Body of pancreas (tissue), 4 donors: ENCODE results near the gene GSK3B. TPM values are rescaled to one million over a fixed set of nuclear protein-coding genes. Genes with fewer than 3 reads are reported as not detected.
"Not testable (repeated sequence)": the region's sequence is repeated elsewhere in the genome, so short reads cannot be mapped to it uniquely, and the experiment has no call there.

Experiments used
- ATAC-seq: fragments of 150-250 bp; one replicate; pipeline ENCODE4 v1.9.1; 2016
- DNase-seq, 4 donors: peaks; one replicate each; pipeline ENCODE4 v3.0.0-alpha.2; 2019
- H3K27ac ChIP-seq, 4 donors: fragments of 200-600 bp; sonication (generic); 1 replicate in 3 of 4; 2 replicates in 1 of 4; pipeline versions ENCODE4 v1.5.1 to v1.6.1; 2016 to 2019; ENCODE audit warnings: mild to moderate bottlenecking in 1 of 4, mixed read lengths in 1 of 4, moderate library complexity in 1 of 4
- H3K27me3 ChIP-seq, 2 donors: fragments of 200-600 bp; sonication (generic); one replicate each; pipeline ENCODE4 v1.6.0; 2016; ENCODE audit warnings: mild to moderate bottlenecking in 1 of 2
- H3K36me3 ChIP-seq, 2 donors: fragments of 200-600 bp; sonication (generic); replicated peaks in 1 of 2; 2 replicates each; pipeline ENCODE4 v1.5.1; 2016; ENCODE audit warnings: low read depth in 2 of 2; ENCODE audit not compliant: insufficient read depth in 1 of 2
- H3K4me1 ChIP-seq: fragments of 200-600 bp; sonication (generic); one replicate; pipeline ENCODE4 v1.6.0; 2016
- H3K4me3 ChIP-seq, 2 donors: fragments of 200-600 bp; sonication (generic); 1 replicate in 1 of 2; 2 replicates in 1 of 2; pipeline ENCODE4 v1.5.1; 2016 to 2019
- H3K9me3 ChIP-seq, 3 donors: fragments of 200-600 bp; sonication (generic); 1 replicate in 2 of 3; 2 replicates in 1 of 3; pipeline ENCODE4 v1.5.1; 2016
- CTCF ChIP-seq, 7 experiments: fragments of 450-650 bp in 4 of 7; fragments of 200-600 bp in 3 of 7; sonication (generic) in 3 of 7; IDR thresholded peaks; one replicate each; pipeline ENCODE4 v1.5.1; 2016 to 2019; ENCODE audit warnings: antibody characterized with exemption in 7 of 7
- POLR2A ChIP-seq, 3 donors: fragments of 450-650 bp; IDR thresholded peaks; one replicate each; pipeline ENCODE4 v1.6.1; 2016; ENCODE audit warnings: antibody characterized with exemption in 3 of 3, mild to moderate bottlenecking in 2 of 3
- WGBS, 2 donors: methylation state at CpG; one replicate each; pipeline ENCODE4 v1.1.5; 2017; 5-methylcytosine and 5-hydroxymethylcytosine counted together
- intact Hi-C: fragments of 100-400 bp; cut with DNase I; formaldehyde crosslinking; loops from one replicate; pipeline ENCODE4 v1.15.1; 2023
- total RNA-seq, 2 donors: library from RNA; depleted of rRNA; stranded (reverse); fragments of >200 nt; gene quantifications; one replicate each; pipeline ENCODE4 v1.1.0, GENCODE V29; 2016

The GSK3B gene
- total RNA-seq, 2 donors from 2014 or later: 15.0 to 18.8 TPM

- 72 to 88% methylated on average over 1 of the region's 1 CpG for WGBS, 2 donors
- Histone ChIP-seq H3K27ac (no peak overlapping the region), H3K9me3 (no peaks in the 10 kb centered on the region), H3K36me3 (no peaks in the 10 kb centered on the region), H3K4me1 (peaks cover 19% of the 10 kb centered on the region), H3K27me3 (no peaks in the 10 kb centered on the region), H3K4me3 (no peak overlapping the region)
- ATAC-seq: no peak
- intact Hi-C loops: no loop called here
- TF ChIP-seq POLR2A (IDR thresholded peaks at IDR 0.05): no peak
- DNase-seq: no peak
Measured at GRCh38 chr3:120057626-120058025, 36.6 kb downstream of the GSK3B start.

GRCh38 chr3:120057029-120057428 is 37.2 kb downstream of the GSK3B start:
- Histone ChIP-seq H3K27me3 (no peaks in the 10 kb centered on the region), H3K9me3 (no peaks in the 10 kb centered on the region), H3K27ac (no peak overlapping the region), H3K4me1 (peaks cover 25% of the 10 kb centered on the region), H3K4me3 (no peak overlapping the region), H3K36me3 (no peaks in the 10 kb centered on the region)
- TF ChIP-seq POLR2A (IDR thresholded peaks at IDR 0.05): no peak
- no peak for TF ChIP-seq CTCF (IDR thresholded peaks at IDR 0.05)
- 95 to 96% methylated on average over 7 of the region's 7 CpGs for WGBS, 2 donors
- DNase-seq (no peak), ATAC-seq (no peak)
- intact Hi-C loops: no loop called here

GRCh38 chr3:120053647-120054046 is 40.6 kb downstream of the GSK3B start:
- H3K27me3 ChIP-seq, DNase-seq, intact Hi-C loops, H3K9me3 ChIP-seq, ATAC-seq, H3K27ac ChIP-seq, H3K36me3 ChIP-seq, H3K4me3 ChIP-seq: not testable (repeated sequence)
- 93% methylated on average over 7 of the region's 7 CpGs for WGBS, 2 donors
- peaks cover 20% of the 10 kb centered on the region for H3K4me1 ChIP-seq

DNA sequence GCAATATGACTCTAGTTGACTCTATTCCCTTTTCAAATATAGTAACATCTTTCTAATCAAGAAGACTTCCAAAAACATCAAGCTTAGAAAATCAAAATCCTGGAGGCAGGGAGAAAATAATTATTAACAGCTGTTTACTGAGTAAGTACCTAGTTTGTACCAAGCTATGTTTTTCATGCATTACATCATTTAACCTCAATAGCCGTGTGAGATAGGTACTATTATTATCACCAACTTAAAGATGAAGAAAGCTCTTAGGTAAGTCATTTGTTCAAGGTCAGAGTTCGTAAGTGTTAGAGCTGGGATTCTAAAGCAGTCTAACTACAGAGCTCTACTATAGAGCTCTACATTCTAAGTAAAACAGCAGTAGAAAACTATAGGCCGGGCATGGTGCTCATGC is 41.6 kb downstream of the GSK3B start:
- TF ChIP-seq POLR2A (IDR thresholded peaks at IDR 0.05): no peak
- no peak for TF ChIP-seq CTCF (IDR thresholded peaks at IDR 0.05)
- WGBS, 2 donors: 76 to 80% methylated on average over 3 of the region's 3 CpGs
- Histone ChIP-seq H3K36me3 (no peaks in the 10 kb centered on the region), H3K27ac (no peak overlapping the region), H3K4me3 (no peak overlapping the region), H3K27me3 (no peaks in the 10 kb centered on the region), H3K9me3 (no peaks in the 10 kb centered on the region), H3K4me1 (peaks cover 20% of the 10 kb centered on the region)
- intact Hi-C loops: no loop called here
- ATAC-seq (no peak), DNase-seq (no peak)

- no peak overlapping the region for H3K27ac ChIP-seq
- intact Hi-C loops: no loop called here
- TF ChIP-seq CTCF (IDR thresholded peaks at IDR 0.05) (no peak), POLR2A (IDR thresholded peaks at IDR 0.05) (no peak)
- ATAC-seq (no peak), DNase-seq (no peak)
- no peak overlapping the region for H3K4me3 ChIP-seq
- 42 to 60% methylated on average over 2 of the region's 2 CpGs for WGBS, 2 donors
- H3K36me3 ChIP-seq: no peaks in the 10 kb centered on the region
- H3K9me3 ChIP-seq: no peaks in the 10 kb centered on the region
- peaks cover 20% of the 10 kb centered on the region for H3K4me1 ChIP-seq
- no peaks in the 10 kb centered on the region for H3K27me3 ChIP-seq
Measured at GRCh38 chr3:120052225-120052624, 42.0 kb downstream of the GSK3B start.

DNA sequence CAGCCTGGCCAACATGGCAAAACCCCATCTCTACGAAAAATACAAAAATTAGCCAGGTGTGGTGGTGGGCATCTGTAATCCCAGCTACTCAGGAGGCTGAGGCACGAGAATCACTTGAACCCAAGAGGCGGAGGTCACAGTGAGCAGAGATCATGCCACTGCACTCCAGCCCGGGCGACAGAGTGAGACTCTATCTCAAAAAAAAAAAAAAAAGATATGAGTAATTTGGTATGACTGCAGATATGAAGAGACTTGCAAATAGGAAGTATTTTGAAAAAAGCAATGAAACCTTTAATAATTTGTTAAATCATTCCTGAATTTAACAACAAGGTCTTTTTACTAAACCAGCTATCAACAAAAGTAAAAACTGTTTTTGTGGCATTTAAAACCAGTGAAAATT is 42.7 kb downstream of the GSK3B start:
- H3K4me3 ChIP-seq, H3K27ac ChIP-seq, H3K9me3 ChIP-seq, H3K27me3 ChIP-seq, ATAC-seq, intact Hi-C loops, DNase-seq, H3K36me3 ChIP-seq: not testable (repeated sequence)
- H3K4me1 ChIP-seq: peaks cover 20% of the 10 kb centered on the region
- WGBS, 2 donors: 63 to 77% methylated on average over 5 of the region's 5 CpGs
